Measurements from ENCODE around the gene POLR2L. TPM values are rescaled to one million over a fixed set of nuclear protein-coding genes. Genes with fewer than 3 reads are reported as not detected.

POLR2L gene
- total and polyA plus RNA-seq, 2 of the 13 experiments (the other 11 are each of a cell fraction or from before 2014, with no cell fraction given): 104 to 114 TPM

- TF ChIP-seq, protein P1, sequence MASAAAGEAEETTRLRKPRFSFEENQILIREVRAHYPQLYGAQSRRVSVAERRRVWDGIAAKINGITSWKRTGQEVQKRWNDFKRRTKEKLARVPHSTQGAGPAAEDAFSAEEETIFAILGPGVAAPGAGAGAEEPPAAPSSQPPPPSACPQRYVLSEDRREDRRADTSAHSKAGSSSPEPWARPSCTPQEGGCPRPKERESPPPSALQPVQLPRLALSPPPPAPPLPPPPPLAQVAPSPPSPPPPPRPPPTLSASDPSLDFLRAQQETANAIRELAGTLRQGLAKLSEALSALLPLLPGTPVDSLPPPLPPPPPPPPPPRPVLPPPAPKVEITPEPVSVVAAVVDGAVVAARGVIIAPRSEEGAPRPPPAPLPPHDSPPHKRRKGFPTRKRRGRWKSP (CRISPR knock-in tag; IDR thresholded peaks at IDR 0.05): peak; percentile 89
- TF ChIP-seq, protein P2, sequence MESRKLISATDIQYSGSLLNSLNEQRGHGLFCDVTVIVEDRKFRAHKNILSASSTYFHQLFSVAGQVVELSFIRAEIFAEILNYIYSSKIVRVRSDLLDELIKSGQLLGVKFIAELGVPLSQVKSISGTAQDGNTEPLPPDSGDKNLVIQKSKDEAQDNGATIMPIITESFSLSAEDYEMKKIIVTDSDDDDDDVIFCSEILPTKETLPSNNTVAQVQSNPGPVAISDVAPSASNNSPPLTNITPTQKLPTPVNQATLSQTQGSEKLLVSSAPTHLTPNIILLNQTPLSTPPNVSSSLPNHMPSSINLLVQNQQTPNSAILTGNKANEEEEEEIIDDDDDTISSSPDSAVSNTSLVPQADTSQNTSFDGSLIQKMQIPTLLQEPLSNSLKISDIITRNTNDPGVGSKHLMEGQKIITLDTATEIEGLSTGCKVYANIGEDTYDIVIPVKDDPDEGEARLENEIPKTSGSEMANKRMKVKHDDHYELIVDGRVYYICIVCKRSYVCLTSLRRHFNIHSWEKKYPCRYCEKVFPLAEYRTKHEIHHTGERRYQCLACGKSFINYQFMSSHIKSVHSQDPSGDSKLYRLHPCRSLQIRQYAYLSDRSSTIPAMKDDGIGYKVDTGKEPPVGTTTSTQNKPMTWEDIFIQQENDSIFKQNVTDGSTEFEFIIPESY (CRISPR knock-in tag; IDR thresholded peaks at IDR 0.05): no peak
- TF ChIP-seq SOX5 (CRISPR knock-in tag; IDR thresholded peaks at IDR 0.05; ENCODE audit: borderline replicate concordance) (no peak), SMARCE1 (IDR thresholded peaks at IDR 0.05; ENCODE audit: borderline replicate concordance) (no peak), NONO (IDR thresholded peaks at IDR 0.05) (no peak), NONO (CRISPR knock-in tag; conservative IDR thresholded peaks at IDR 0.05) (peak; percentile 86), MXD1 (CRISPR knock-in tag; IDR thresholded peaks at IDR 0.05) (peak; percentile 90), PAWR (CRISPR knock-in tag; IDR thresholded peaks at IDR 0.05; ENCODE audit: borderline replicate concordance) (no peak), ZNF678 (CRISPR knock-in tag; IDR thresholded peaks at IDR 0.05) (no peak; the same call in 1 of the 2 replicates), PRDM10 (CRISPR knock-in tag; IDR thresholded peaks at IDR 0.05; ENCODE audit: low read depth) (peak; percentile 98), REST (IDR thresholded peaks at IDR 0.05; ENCODE audit: borderline replicate concordance in 1 of 2, low read depth in 1 of 2, low read length in 2 of 2) (peak in 1 of 2 experiments; percentile 30; a peak in 1 of 4 replicates), MAFK (conservative IDR thresholded peaks at IDR 0.05 in 1 of 2, IDR thresholded peaks at IDR 0.05 in 1 of 2; ENCODE audit: low read length in 2 of 2) (no peak), BHLHE40 (IDR thresholded peaks at IDR 0.05; ENCODE audit: low read length) (peak; percentile 92), MIXL1 (CRISPR knock-in tag; IDR thresholded peaks at IDR 0.05) (no peak), HOXA9 (CRISPR knock-in tag; IDR thresholded peaks at IDR 0.05; ENCODE audit: borderline replicate concordance) (peak; percentile 78), ZSCAN22 (CRISPR knock-in tag; IDR thresholded peaks at IDR 0.05) (no peak), TBL1XR1 (IDR thresholded peaks at IDR 0.05; ENCODE audit: borderline replicate concordance, low read length, partially characterized antibody) (no peak), ZNF781 (CRISPR knock-in tag; IDR thresholded peaks at IDR 0.05; ENCODE audit: borderline replicate concordance, not compliant biosample characterization) (no peak)
Measured at GRCh38 chr11:842370-843002, at the start of gene POLR2L, which contains the start of gene TSPAN4 (continued).
